Keratinocyte (primary cell): ENCODE results near the gene NECTIN2.

ENCODE experiments used
- EZH2 ChIP-seq: IDR thresholded peaks from one replicate; pipeline ENCODE4 v1.6.1; 2012; ENCODE audit warnings: inconsistent platforms, mild to moderate bottlenecking, low read length, moderate library complexity
- TF ChIP-seq, protein P1 (sequence below), 3 experiments: IDR thresholded peaks in 1 of 3; conservative IDR thresholded peaks in 1 of 3; optimal IDR thresholded peaks in 1 of 3; 2 replicates in 2 of 3; 3 replicates in 1 of 3; pipeline versions ENCODE3 to v1.5.1; 2011; ENCODE audit warnings: low read length in 3 of 3, mild to moderate bottlenecking in 3 of 3, moderate library complexity in 2 of 3, control low read depth in 1 of 3, inconsistent platforms in 1 of 3; ENCODE audit not compliant: insufficient read depth in 2 of 3; ENCODE audit errors: extremely low read depth in 1 of 3

DNA sequence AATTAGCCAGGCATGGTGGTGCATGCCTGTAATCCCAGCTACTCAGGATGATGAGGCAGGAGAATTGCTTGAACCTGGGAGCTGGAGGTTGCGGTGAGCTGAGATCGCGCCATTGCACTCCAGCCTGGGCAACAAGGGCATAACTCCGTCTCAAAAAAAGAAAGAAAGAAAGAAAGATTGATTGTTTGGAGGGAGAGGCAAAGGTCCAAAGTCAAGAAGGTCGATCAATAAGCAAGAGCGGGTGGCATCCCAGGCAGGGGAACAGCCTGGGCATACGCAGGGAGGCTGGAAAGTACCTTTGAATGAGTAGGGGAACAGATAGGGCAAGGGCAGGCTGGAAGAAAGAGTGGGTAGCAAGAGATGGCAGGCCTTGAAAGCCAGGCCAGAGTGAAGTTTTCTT is 84.0 kb downstream of the NECTIN2 start:
- TF ChIP-seq, protein P1, sequence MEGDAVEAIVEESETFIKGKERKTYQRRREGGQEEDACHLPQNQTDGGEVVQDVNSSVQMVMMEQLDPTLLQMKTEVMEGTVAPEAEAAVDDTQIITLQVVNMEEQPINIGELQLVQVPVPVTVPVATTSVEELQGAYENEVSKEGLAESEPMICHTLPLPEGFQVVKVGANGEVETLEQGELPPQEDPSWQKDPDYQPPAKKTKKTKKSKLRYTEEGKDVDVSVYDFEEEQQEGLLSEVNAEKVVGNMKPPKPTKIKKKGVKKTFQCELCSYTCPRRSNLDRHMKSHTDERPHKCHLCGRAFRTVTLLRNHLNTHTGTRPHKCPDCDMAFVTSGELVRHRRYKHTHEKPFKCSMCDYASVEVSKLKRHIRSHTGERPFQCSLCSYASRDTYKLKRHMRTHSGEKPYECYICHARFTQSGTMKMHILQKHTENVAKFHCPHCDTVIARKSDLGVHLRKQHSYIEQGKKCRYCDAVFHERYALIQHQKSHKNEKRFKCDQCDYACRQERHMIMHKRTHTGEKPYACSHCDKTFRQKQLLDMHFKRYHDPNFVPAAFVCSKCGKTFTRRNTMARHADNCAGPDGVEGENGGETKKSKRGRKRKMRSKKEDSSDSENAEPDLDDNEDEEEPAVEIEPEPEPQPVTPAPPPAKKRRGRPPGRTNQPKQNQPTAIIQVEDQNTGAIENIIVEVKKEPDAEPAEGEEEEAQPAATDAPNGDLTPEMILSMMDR (optimal IDR thresholded peaks at IDR 0.05 in 1 of 3, IDR thresholded peaks at IDR 0.05 in 1 of 3, conservative IDR thresholded peaks at IDR 0.05 in 1 of 3; ENCODE audit: extremely low read depth in 1 of 3, insufficient read depth in 2 of 3, low read length in 3 of 3) = no peak
- TF ChIP-seq EZH2 = no peak
